ENCODE data around the gene SF1.
A peak's percentile ranks its signal among the peaks of the same experiment; 100 is the strongest.

Gene SF1

DNA sequence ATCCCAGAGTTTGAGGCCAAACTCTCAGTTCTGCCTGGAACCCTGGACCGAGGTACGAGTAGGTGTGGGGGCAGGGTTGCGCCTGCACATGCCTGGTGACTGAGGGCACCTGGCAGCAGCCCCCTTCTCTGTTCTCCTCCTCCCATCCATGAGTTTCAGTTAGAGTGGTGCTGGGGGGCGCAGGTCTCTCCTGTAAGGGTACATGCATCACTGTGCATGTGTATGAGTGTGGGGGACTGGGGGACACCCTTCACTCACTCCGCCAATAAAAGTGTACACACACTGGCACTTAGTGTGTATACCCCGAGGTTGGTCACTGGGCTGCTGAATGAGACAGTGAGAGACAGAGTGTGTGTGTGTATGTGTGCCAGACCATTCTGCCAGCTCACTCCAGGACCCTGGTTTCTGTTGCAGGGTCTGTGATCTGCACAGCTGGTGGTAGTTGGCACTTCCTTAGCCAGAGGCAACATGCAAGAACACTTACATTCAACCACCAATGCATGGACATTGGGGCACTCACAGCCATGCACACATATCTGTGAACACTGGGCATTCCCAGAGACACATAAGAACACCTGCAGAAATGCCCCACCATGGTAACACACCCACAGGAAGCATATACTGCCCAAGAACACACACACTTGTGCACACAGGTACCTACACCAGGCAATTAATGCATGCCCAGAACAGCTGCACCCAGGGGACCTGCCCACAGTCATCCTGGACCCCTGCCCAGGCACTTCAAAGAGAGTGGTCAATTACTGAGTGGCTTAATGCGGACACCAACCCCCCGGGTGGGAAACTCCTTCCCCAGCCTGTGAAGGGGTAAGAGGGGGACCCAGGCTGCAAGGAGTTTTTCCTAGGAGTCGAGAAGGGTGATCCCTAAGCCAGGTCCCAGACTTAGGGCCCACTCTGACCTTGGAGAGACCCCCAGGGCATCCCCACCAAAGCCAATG, 54.2 kb downstream of the SF1 start:
- DNase-seq, result no peak

DNA sequence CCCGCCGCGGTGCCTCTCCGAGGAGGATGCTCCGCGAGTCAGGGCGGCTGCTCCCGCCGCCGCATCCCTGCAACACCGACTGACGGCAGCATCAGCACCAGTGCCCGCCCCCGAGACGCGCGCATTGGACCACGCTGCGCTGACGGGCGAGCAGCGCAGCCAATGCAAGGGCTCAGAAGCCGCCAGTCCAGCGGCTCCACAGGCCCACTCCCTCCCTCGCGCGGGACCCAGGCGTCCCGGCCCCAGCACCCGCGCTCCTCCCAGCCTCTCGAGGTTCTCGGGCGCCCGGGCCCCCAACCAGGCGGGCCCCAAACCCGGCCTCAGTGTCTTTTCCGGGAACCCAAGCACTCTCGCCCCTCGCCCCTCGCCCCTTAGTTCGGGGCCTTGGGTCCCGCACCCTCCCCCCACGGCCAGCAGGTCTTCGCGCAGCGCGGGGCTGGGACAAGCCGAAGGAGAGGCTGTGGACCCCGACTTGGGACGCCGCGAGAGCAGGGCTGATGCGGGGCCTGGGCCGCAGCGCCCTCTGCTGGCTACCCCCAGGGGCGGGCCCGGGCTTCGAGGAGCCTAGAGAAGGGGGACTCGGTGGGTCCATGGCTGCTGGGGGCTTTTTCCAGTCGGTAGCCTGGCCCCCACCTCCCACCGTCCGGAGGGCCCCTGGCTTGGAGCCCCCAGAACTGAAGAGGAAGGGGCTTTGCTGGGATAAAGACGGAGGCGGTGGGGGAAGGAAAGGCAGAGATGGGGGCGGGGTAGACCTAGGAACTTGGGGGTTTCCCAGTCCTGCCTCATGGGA, 55.0 kb downstream of the SF1 start, which contains the start of gene NRXN2:
TSS of gene NRXN2 (minus strand) at position 81 of the 790 bp plus-strand sequence. CDS start 9,498 bp downstream, outside the sequence.
- DNase-seq, result peak; percentile 75

DNA sequence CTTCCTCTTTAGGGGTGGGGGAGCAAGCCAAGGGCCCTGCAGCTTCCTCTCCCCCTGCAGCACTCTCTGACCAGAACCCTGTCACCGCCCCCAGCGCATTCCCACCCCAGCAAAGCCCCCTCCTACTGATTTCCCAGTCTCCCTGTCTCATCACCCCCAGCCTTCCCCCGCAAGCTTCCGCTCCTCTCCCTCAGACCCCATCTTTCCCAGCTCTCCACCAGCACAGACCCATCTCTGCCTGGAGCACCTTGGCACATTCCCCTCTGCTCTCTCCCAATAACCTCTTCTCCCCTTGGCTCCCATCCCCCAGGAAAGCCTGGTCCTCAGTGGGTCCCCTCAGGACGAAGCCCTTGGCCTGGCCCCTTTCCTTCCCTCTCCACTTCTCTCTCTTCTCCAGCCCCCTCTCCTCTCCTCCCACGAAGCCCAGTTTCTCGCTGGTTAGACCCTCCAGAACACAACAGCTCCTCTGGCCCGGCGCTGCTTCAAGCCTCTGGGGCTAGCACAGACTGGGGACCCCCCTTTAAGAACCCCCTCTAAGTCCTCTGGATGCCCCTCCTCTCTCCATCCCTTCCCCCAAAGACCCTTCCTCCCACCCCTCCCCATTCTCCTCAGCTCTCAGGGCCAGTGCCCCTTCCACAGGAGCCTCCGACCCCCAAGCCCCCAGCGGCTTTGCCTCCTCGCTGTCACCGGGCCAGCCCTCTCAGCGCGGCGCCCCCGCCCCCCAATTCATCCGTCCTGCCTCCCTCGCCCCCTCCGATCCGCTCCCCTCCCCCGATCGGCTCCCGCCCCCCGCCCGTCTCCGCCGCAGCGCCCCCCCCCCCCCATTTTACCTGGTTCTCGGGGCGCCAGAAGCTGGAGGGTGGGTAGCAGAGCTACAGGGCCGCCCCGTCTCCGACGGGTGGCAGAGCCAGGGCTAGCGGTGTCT, 55.9 kb downstream of the SF1 start:
- no peak for DNase-seq

DNA sequence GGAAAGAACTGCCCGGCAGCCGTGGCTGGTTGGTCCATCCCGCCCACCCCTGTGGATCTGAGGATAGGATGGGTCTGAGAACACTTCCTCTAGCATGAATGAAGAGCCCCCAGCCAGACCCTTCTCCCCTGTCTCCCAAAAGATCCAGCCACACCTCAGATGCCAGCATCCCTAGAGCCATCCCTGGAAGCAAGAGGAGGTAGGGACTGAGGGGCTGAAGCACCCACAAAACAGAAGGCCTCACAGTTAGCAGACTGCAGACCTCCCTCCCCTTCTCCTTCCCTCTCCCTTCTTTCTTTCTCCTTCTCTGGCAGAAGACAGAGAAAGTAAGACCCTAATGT, 57.0 kb downstream of the SF1 start:
- DNase-seq, result no peak

DNA sequence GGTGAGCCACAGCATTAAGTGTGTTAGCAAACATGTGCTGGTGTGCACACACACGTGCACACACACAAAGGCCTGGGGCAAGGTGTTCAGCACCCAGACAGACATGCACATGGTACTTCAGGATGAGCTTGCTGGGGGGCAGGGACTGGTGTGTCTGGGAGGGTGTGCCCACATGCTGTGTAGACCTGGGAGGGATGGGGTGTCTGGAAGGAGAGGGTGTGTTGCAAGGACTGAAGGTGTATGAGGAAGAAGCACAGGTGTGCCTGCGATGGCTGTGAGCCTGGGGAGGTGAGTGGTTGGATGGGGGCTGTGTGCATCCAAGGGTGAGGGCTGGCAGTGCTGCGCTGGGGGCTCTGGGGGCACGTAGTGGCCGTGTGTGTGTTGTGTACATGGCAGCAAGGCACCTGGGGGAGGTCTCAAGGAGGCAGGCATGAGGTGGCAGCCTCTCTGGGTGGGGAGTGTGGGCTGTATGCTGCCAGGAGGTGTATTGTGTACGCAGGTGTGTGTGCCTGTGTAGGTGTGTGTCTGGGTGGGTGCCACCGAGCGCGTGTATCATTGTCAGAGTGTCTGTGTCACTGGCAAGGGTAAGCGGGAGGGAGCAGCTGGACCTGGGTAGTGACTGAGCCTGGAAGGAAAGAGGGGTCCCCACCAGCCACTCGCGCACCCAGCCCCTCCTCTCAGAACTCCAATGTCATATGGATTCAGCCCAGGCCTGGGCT, 57.5 kb downstream of the SF1 start:
- no peak for DNase-seq

DNA sequence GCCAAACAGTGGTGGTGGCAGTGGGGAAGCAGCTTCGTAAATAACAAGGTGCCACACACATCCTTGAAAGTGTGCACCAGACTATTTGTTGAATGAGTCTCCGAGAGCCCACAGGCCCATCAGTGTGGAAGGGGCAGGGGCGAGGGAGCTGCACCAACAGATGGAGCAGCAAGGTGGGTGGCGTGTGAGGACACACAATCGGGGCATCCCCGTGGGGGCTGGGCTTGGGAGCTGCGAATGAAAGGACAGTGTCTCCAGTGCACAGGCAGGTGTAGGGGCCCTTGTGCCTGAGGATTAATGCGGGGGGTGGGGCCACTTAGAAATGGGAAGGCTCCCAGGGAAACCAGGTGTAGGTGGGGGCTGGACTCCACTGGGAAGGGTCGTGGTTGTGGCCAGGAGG, 58.2 kb downstream of the SF1 start:
- no peak for DNase-seq

DNA sequence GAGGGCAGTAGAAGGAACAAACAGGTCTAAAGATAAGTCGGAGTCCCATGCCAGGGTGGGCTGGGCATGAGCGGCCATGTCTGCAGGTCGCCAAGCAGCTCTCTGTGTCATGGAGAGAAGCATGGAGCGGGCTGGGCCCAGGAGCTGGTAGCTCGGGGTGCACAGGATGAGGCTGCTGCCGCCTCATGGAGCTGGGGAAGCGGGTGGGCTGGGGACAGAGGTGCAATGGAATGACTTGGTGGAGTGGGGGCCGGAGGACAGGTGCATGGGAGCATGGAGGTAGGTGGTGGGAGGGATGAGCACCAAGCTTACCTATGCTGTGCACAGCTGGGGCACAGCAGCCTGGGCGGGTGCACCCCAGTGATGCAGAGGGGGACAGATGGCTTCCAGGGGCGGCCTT, 58.9 kb downstream of the SF1 start:
- DNase-seq, result no peak

DNA sequence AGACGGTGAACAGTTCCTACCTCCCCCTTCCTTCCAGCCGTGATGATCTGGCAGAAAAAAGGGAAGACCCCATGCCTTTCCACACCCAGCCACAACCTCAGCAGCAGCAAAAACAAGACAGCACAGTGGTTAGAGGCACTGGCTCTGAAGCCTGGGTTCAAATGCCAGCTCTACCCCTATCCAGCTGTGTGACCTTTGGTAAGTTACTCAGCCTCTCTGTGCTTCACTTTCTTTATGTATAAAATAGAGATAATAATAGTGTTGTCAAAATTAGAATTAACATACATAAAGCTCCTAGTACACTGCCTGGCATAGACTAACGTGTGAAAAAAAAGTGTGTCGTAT, 59.6 kb downstream of the SF1 start:
- DNase-seq, result no peak

DNA sequence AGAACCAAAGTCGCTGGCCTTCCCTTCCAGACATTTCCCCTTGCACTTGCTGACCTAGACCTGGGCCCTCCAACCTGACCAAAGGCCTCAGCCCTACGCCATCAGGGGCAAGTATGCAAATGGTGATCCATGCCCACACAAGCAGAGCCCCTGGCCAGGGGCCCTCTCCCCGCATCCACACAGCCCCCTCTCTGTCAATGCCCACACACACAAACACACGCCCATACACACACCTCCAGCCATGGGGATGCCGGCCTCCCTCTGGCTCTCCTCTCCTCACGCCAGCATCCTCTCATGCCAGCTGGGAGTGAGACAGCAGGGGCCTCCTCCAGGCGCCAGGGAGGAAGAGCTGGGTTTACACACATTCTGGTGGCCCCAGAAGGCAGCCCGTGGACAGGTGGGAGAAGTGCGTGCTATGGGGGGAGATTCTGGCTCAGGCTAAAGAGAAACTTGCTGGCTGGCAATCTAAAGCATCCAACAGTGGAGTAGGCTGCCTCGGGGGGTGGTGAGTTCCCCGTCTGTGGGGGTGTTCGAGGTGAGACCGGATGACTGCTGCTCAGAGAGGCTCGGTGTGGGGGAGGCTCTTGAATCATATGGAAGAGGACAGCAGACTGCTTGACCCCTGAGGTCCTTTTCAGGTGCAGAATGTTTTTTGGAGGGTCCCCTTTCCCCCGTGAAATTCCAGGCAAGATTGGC, 60.1 kb downstream of the SF1 start:
- no peak for DNase-seq

DNA sequence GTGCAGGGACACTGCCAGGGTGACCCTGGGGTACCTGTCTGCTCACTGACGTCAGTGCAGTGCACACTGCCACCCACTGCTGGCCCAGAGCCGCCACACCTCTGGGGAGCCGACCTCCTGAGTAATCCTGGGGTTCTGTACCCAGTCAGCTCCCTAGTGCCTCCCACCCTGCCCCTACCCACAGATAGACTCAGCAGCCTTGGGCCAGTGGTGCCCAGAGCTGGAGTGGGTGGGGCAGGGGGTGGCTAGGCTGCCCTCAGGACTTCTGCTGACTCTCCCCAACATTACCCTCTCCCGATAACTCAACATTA, 61.1 kb downstream of the SF1 start:
- DNase-seq, result no peak

DNA sequence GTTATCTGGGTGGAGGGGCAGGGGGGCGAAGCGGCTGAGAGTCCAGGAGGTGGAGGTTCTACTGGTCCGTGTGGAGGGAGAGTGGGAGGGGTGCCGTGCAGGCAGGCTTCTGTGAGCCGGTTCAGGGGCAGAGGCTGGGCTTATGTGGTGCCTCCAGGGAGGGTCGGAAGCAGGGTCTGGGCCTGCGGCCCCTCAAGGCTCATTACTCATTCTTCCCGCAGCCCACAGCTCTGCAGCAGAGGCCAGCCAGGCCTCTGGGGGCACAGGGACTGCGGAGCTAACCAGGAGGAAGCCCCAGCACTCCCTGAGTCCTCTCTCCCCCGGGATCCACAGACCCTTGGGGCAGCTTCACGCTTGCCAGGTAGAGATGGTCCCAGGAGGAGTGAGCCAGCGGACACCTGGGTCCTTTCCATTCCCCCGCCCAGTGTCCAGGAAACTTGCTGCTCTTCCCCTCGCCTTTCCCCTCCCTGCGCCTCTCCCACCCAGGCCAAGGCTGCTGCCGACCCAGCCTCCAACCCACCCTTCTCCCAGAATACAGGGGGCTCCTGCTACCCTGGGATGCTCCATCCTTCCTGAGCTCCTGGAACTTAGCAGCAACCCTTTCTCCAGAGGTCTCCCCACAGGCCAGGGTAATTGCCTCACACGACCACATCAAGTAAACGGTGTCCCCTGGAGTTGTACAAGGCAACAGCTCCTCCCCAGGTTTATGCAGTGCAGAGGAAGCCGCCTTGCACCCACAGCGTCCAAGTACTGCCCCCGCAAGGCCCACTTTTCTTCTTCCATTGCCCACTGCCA, 61.7 kb downstream of the SF1 start:
- DNase-seq, result no peak

DNA sequence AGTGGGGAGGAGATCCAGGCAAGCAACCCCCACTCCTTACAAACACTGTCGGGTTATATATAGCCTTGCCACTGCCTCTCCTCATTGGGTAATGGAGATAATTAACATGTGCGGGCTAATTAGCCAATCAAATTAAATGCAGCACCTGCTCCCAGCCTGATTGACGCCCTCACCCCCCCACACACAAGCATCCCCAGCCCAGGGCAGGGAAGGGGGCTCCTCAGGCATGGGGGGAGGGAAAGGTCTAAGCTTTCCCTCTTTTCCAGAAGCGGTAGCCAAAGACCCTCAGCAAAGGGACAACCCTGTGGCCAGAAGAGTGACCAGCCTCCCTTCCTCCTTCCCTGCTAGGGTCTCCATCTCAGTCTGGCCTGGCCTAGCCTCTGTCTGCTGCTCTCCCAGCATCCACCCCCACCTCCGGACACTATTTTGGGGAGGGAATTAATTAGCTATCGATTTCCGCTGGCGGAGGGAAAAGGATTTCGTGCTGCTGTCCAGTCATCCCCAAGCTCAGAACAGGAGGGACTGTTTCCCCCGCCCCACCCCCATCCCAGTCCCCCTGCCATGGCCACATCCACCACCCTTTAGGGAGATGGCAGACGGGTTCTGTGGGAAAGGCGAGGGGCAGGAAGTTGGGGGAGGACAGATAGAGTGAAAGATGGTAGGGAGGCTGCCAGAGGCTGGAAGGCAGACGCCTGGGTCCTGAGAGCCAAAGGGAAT, 62.4 kb downstream of the SF1 start:
- DNase-seq, result no peak

DNA sequence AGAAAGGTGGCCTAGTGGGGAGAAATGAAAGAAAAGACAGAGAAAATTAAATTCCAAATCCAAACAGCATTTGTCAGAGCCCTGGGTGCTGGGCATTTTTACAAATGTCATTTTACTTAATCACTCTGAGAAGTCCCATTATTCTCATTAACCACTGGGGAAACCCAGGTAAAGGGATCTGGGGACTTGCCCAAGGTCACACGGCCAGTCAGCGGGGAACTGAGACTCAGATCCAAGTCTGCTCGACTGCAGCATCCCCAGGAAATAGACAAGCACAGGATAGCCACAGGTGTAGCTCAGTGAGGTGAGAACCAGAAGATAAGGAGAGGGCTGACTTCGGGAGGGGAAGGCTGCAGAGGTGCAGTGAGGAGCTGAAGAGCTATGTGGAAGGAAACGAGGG, 63.2 kb downstream of the SF1 start:
- DNase-seq, result no peak

DNA sequence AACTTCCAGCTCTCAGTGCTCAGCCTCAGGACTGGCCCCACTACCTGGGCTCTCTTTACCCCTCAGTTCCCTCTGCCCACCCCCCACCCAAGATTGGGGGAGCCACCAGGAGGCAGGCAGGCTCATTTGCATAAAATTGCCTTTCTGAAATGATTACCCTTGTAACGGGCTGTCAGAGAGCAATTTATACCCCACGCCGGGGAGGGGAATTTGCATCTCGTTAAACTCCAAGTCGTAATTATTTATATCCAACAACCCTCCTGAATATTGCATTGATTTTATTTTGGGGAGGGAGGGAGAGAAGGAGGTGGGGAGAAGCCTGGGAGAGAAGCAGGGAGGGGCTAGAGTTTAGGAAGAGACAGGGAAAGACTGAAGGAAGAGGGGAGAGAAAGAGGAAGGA, 63.7 kb downstream of the SF1 start:
- no peak for DNase-seq

All from effector CD8-positive, alpha-beta T cell (primary cell).